ENCODE results near the gene ARID1B. TPM values are rescaled to one million over a fixed set of nuclear protein-coding genes. Genes with fewer than 3 reads are reported as not detected.

ARID1B gene
- polyA plus RNA-seq, 1 donor from 2014 or later, result 21.9 TPM

GRCh38 chr6:157207521-157208076 lies 430.4 kb downstream of the ARID1B start:
- H3K27ac Mint-ChIP-seq, result no peak overlapping the region
- no peaks in the 10 kb centered on the region for H3K27me3 Mint-ChIP-seq
- no peak overlapping the region for H3K4me3 Mint-ChIP-seq
- H3K4me1 Mint-ChIP-seq, result peaks cover 0 to 7% (median 2%) of the 10 kb centered on the region in 3 donors
- peaks cover 6% of the 10 kb centered on the region for H3K36me3 Mint-ChIP-seq
- no peaks in the 10 kb centered on the region for H3K9me3 Mint-ChIP-seq

GRCh38 chr6:157209865-157210530 lies 432.8 kb downstream of the ARID1B start:
- Mint-ChIP-seq H3K9me3 (no peaks in the 10 kb centered on the region), H3K4me3 (no peak overlapping the region), H3K27me3 (no peaks in the 10 kb centered on the region), H3K4me1 (no peaks in the 10 kb centered on the region), H3K27ac (peak overlapping the region in 2 of 3 donors; percentile 41 to 46), H3K36me3 (peaks cover 6% of the 10 kb centered on the region)

GRCh38 chr6:157210954-157211353 lies 433.8 kb downstream of the ARID1B start:
- Mint-ChIP-seq H3K4me1 (no peaks in the 10 kb centered on the region), H3K4me3 (no peak overlapping the region), H3K9me3 (no peaks in the 10 kb centered on the region), H3K27me3 (no peaks in the 10 kb centered on the region), H3K36me3 (peaks cover 3% of the 10 kb centered on the region), H3K27ac (no peak overlapping the region)

GRCh38 chr6:157211603-157212455 lies 434.7 kb downstream of the ARID1B start:
- peak overlapping the region in 2 of 3 donors; percentile 57 to 76 for H3K27ac Mint-ChIP-seq
- no peaks in the 10 kb centered on the region for H3K36me3 Mint-ChIP-seq
- no peaks in the 10 kb centered on the region for H3K4me1 Mint-ChIP-seq
- no peaks in the 10 kb centered on the region for H3K9me3 Mint-ChIP-seq
- H3K27me3 Mint-ChIP-seq, result no peaks in the 10 kb centered on the region
- H3K4me3 Mint-ChIP-seq, result no peak overlapping the region

GRCh38 chr6:157213426-157213825 lies 436.2 kb downstream of the ARID1B start:
- Mint-ChIP-seq H3K27ac (peak overlapping the region in 1 of 3 donors; percentile 66), H3K27me3 (no peaks in the 10 kb centered on the region), H3K9me3 (no peaks in the 10 kb centered on the region), H3K4me3 (no peak overlapping the region), H3K36me3 (peaks cover 2% of the 10 kb centered on the region), H3K4me1 (no peaks in the 10 kb centered on the region)

GRCh38 chr6:157213907-157214565 lies 436.9 kb downstream of the ARID1B start:
- H3K4me1 Mint-ChIP-seq, result no peaks in the 10 kb centered on the region

GRCh38 chr6:157215717-157216116 lies 438.5 kb downstream of the ARID1B start:
- Mint-ChIP-seq H3K4me3 (no peak overlapping the region), H3K9me3 (no peaks in the 10 kb centered on the region), H3K27ac (no peak overlapping the region), H3K4me1 (peaks cover 0 to 3% (median 0%) of the 10 kb centered on the region in 3 donors), H3K36me3 (peaks cover 2% of the 10 kb centered on the region), H3K27me3 (no peaks in the 10 kb centered on the region)

More at GRCh38 chr6:157213907-157214565, 436.9 kb downstream of the ARID1B start:
- Mint-ChIP-seq H3K9me3 (no peaks in the 10 kb centered on the region), H3K36me3 (peaks cover 2% of the 10 kb centered on the region), H3K27ac (peak overlapping the region; percentile 36 to 42 (median 37)), H3K27me3 (no peaks in the 10 kb centered on the region), H3K4me3 (no peak overlapping the region)

GRCh38 chr6:157216570-157216969 lies 439.4 kb downstream of the ARID1B start:
- no peaks in the 10 kb centered on the region for H3K9me3 Mint-ChIP-seq
- no peaks in the 10 kb centered on the region for H3K27me3 Mint-ChIP-seq
- no peak overlapping the region for H3K4me3 Mint-ChIP-seq
- H3K27ac Mint-ChIP-seq, result no peak overlapping the region
- H3K4me1 Mint-ChIP-seq, result peaks cover 2 to 9% (median 3%) of the 10 kb centered on the region in 3 donors
- H3K36me3 Mint-ChIP-seq, result peaks cover 2% of the 10 kb centered on the region

GRCh38 chr6:157217198-157217893 lies 440.2 kb downstream of the ARID1B start:
- H3K4me3 Mint-ChIP-seq, result peak overlapping the region in 2 of 4 donors; percentile 52 to 60
- H3K36me3 Mint-ChIP-seq, result peaks cover 2% of the 10 kb centered on the region
- peaks cover 3 to 12% (median 7%) of the 10 kb centered on the region in 3 donors for H3K4me1 Mint-ChIP-seq
- no peak overlapping the region for H3K27ac Mint-ChIP-seq
- no peaks in the 10 kb centered on the region for H3K9me3 Mint-ChIP-seq
- H3K27me3 Mint-ChIP-seq, result peaks cover under 1% of the 10 kb centered on the region

GRCh38 chr6:157217894-157218370 lies 440.8 kb downstream of the ARID1B start:
- Mint-ChIP-seq H3K4me3 (no peak overlapping the region), H3K9me3 (no peaks in the 10 kb centered on the region), H3K36me3 (peaks cover 2% of the 10 kb centered on the region), H3K27me3 (peaks cover 5% of the 10 kb centered on the region), H3K4me1 (peaks cover 9 to 17% (median 13%) of the 10 kb centered on the region in 3 donors), H3K27ac (no peak overlapping the region)

GRCh38 chr6:157218371-157219198 lies 441.4 kb downstream of the ARID1B start:
- peaks cover 7% of the 10 kb centered on the region for H3K27me3 Mint-ChIP-seq
- H3K27ac Mint-ChIP-seq, result no peak overlapping the region
- no peak overlapping the region for H3K4me3 Mint-ChIP-seq
- H3K4me1 Mint-ChIP-seq, result peaks cover 11 to 22% (median 17%) of the 10 kb centered on the region in 3 donors
- no peaks in the 10 kb centered on the region for H3K9me3 Mint-ChIP-seq
- H3K36me3 Mint-ChIP-seq, result peaks cover 2% of the 10 kb centered on the region

- H3K27me3 Mint-ChIP-seq, result peaks cover 13% of the 10 kb centered on the region
- H3K4me3 Mint-ChIP-seq, result peak overlapping the region in 1 of 4 donors; percentile 39
- H3K9me3 Mint-ChIP-seq, result no peaks in the 10 kb centered on the region
- peak overlapping the region in 1 of 3 donors; percentile 71 for H3K27ac Mint-ChIP-seq
- H3K36me3 Mint-ChIP-seq, result peaks cover 2% of the 10 kb centered on the region
- peaks cover 17 to 28% (median 24%) of the 10 kb centered on the region in 3 donors for H3K4me1 Mint-ChIP-seq
Measured at GRCh38 chr6:157219201-157220200, 442.3 kb downstream of the ARID1B start.

Data from IgD-negative memory B cell (primary cell).